HG03469 (cell line): ENCODE measurements around the gene PDE9A.
"Not testable (repeated sequence)": the region's sequence is repeated elsewhere in the genome, so short reads cannot be mapped to it uniquely, and the experiment has no call there.

Experiments used
- ATAC-seq: cut with Tn5 transposase; IDR thresholded peaks from one replicate; pipeline ENCODE4 v1.9.1; 2021; ENCODE audit warnings: mild to moderate bottlenecking, moderate library complexity, moderate number of reproducible peaks; ENCODE audit not compliant: unreplicated experiment

PDE9A gene

DNA sequence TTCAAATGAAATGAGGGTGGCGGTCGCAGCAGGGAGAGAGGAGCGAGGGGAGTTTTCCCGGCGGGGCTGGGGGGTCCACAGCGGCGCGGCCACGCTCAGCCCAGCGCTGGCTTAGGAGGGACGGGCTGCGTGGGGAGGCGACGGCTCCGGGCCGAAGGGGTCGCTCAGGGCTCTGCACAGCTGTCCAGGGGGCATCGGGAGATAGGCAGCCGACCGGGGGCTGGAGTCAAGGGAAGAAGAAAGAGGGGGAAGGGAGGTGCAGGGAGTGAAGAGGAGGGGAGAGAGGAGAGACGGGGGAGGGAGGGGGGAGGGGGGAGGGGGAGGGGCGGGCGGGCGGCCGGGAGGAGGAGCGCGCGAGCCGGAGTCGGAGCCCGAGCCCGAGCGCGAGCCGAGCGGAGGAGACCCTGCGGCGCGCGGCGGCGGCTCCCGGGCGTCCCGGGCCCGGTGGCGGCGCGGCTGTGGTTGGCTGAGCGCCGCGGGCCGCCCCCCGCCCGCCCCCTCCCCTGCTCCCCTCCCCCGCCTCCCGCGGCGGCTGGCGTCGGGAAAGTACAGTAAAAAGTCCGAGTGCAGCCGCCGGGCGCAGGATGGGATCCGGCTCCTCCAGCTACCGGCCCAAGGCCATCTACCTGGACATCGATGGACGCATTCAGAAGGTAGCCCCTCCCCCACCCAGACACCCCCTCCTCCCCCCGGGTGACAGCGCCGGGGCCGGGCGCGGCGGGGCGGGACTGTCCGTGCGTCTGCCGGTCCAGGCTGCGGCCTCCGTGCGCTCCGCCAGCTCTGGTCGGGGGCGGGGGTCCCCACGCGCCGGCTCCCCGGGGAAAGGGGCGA lies at the start of gene PDE9A:
Gene PDE9A, plus strand, starts transcription at position 391 of the 831 bp plus-strand sequence. Its CDS starts 194 bp downstream, at position 585.
- no peak for ATAC-seq

DNA sequence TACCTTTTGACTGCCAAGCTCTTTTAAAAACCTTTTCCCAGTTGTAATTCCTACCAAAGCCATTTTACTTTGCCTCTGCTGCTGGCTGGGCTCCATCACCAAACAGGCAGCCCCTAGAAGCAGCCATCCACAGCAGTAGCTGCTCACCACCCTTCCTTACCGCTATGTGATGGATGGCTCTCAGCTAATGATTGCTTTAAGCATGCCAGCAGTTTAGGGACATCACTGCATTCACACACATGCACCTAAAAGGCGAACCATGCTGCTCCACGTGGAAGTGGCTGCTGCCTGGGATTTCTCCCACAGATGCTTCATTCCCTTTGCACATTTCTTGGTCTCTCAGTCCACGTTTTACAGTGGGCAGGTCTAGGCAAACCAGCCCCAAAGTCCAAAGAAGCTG lies 46.3 kb upstream of the PDE9A start:
- no peak for ATAC-seq

- no peak for ATAC-seq
Observed at GRCh38 chr21:42607525-42608102, 45.8 kb upstream of the PDE9A start.

- no peak for ATAC-seq
Observed at GRCh38 chr21:42608446-42608845, 45.0 kb upstream of the PDE9A start.

DNA sequence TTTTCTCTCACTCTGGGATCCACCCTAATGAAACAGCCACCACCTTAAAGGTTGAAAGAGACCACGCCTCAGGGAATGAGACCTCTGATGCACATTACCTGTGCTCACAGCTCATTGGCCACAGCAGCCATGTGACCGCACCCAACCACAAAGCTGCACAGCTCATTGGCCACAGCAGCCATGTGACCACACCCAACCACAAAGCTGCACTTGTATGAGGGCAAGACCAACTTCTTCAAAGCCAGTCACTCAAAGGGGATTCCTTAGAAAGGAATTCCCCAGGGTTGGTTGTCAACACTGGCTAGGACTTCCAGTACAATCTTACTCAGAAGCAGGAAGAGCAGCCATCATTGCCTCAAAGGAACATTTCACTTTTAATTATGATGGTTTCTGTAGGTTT lies 43.6 kb upstream of the PDE9A start:
- no peak for ATAC-seq

GRCh38 chr21:42611852-42612251 lies 41.6 kb upstream of the PDE9A start:
- no peak for ATAC-seq

GRCh38 chr21:42612390-42612789 lies 41.0 kb upstream of the PDE9A start:
- ATAC-seq, result no peak

GRCh38 chr21:42613756-42614155 lies 39.7 kb upstream of the PDE9A start:
- ATAC-seq, result no peak

DNA sequence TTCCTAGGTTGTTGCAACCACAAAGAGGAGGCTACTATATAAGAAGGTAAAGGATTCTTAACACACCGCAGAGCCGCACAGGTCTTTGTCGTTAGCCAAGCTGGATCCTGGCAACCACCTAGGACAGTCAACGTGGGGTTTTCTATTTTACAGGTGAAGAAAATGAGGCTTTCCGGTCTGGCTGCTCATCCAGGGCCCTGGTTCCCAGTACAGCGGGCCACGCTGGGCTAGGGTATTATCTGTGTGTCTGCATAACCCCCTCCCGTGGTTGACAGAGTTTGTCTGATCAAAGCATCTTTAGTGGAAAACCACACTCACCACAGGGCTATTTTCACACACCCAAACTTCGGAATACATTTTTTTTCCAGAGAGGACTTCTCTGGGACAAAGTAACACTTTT lies 39.0 kb upstream of the PDE9A start:
- ATAC-seq, result no peak

DNA sequence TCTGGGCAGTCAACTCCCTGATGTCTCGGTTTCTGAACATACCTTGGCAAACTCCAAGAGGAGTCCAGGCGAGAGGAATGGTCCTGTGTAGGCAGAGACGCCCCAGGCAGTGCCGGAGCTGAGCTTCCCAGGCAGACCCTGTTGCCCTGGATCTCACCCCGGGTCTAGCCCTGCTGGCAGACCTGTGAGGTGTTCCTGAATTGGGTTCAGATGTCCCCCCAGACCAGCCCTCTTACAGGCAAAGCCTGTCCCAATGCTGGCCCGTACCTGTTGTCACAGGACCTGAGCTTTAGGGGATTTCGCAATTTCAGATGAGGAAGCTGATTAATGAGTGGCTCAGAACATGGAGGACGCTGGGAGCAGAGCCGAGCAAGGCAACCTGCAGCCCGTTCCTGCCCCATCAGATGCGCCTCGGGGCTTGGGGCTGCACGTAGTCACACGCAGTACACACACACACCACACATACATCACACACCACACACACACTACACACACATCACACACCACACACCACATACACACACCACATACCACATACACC lies 38.5 kb upstream of the PDE9A start:
- ATAC-seq, result no peak

GRCh38 chr21:42615377-42615776 lies 38.0 kb upstream of the PDE9A start:
- ATAC-seq, result not testable (repeated sequence)

GRCh38 chr21:42615924-42616323 lies 37.5 kb upstream of the PDE9A start:
- no peak for ATAC-seq

DNA sequence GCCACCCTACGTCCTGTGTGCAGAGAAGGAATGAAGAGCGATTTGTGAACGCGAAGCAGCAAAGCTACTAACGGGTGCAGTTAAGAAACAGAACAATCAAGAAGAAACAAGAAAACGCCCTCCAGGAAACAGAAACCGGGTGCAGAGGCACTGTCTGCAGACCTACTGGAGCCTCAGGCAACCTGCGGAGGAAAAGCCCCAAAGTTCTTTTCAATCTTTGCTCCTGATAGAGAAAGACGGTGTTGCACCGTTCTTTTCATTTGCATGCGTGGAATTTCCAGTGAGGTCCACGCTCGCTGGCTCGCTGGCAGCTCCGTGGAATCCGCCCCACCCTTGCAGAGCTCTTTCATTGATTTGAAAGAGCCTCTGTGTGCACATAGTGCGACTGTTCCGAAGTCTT lies 37.0 kb upstream of the PDE9A start:
- no peak for ATAC-seq

DNA sequence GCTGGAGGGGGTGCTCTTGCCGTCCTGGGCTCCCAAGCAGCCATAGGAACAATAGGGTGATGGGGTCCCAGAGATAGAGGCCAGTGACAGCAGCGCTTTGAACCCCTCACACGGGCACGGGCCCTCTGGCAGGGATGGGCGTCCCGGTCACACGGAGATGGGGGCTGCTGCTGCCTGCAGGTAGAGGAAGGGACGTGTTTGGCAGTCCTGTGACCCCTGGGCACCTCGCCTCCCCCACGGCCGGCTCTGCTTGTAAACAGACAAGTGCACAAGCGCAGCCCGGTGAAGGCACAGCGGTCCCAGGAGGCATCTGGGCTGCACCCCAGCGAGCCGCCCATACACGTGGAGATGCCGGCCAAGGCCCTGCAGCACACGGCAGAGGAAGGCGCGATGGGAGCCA lies 36.5 kb upstream of the PDE9A start:
- ATAC-seq, result no peak

GRCh38 chr21:42617486-42617885 lies 35.9 kb upstream of the PDE9A start:
- ATAC-seq, result no peak

DNA sequence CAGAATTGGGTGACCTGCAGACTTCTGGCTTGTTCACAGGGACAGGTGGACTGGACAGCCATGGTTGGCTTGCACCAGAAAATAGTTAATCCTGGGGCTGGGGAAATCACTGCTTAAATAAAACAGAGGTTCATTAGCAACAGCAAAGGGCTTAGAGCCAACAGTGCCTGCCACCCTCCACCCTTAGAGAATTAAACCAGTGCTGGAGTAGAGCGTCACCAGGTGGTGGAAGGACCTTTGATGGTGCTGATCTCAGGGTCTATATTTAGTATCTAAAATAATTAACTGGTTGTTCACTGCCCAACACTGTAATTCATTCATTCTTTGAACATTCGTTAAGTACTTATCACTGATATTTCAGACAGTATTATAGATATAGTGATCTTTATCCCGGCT lies 34.7 kb upstream of the PDE9A start:
- ATAC-seq, result no peak

- no peak for ATAC-seq
Observed at GRCh38 chr21:42619166-42619565, 34.3 kb upstream of the PDE9A start.

- ATAC-seq, result no peak
Observed at GRCh38 chr21:42619841-42620240, 33.6 kb upstream of the PDE9A start.

DNA sequence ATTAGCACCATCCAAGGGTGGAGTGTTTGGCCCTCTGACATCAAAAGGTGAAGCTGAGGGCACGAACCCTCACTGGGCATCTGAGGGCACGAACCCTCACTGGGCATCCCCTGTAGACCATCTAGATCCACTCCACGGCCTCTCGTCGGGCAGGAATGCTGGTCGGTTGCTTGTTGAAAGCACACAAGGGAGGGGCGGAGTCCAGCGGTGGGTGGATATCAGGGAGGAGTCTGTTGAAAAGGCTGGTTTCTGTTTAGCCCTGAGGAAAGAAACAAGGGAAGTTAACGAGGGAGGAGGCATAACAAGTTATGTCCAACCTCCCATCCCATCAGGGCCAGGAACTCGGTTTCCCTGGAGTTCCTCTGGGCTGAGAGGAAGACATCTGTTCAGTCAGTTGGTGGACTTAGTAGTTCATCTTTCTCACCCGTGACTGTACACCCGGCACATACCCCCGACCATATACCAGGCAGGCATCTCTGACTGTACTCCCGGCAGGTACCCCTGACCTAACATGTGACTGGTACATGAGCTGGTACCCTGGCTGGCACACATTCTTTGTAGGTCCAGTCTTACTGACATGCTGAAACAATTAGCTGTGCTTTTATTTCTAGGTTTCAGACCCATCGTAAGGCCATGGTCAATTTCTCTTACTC lies 32.1 kb upstream of the PDE9A start:
- ATAC-seq, result no peak

GRCh38 chr21:42621819-42622177 lies 31.6 kb upstream of the PDE9A start:
- no peak for ATAC-seq

- no peak for ATAC-seq
Observed at GRCh38 chr21:42622284-42622683, 31.1 kb upstream of the PDE9A start.

DNA sequence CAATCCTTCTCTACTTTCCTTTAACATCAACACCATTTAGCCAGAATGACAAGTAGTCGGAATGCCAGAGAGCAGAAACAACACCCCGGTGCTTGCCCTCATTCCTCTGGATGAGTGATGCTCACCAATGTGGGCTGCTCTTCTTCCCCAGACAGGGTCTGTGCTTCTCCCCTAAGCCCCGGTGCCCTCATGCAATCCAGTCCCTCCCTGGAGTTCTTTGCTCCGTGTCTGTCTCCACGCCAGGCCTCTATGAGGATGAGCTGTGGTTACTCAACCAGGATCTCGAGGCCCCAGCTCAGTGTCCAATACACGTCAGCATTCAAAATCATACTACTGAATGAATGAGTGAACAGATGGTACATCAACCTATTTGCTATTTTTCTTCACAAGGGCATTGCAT lies 29.7 kb upstream of the PDE9A start:
- no peak for ATAC-seq
